ENCODE results near the gene RTF2. TPM values are rescaled to one million over a fixed set of nuclear protein-coding genes. Genes with fewer than 3 reads are reported as not detected.
"Not testable (repeated sequence)": the region's sequence is repeated elsewhere in the genome, so short reads cannot be mapped to it uniquely, and the experiment has no call there.

RTF2 gene
- total RNA-seq, 1 donor from 2014 or later, result 54.5 TPM

GRCh38 chr20:56554869-56555268 lies 86.4 kb downstream of the RTF2 start:
- TF ChIP-seq CTCF (IDR thresholded peaks at IDR 0.05), result no peak
- H3K4me3 ChIP-seq, result no peak overlapping the region
- no peak overlapping the region for H3K27ac ChIP-seq
- peak in 1 of 2 donors; percentile 66 for DNase-seq (ENCODE audit: low spot score in 2 of 2)
- H3K4me1 ChIP-seq, result no peaks in the 10 kb centered on the region
- H3K27me3 ChIP-seq, result no peaks in the 10 kb centered on the region
- no peaks in the 10 kb centered on the region for H3K36me3 ChIP-seq
- H3K9me3 ChIP-seq, result no peaks in the 10 kb centered on the region
- intact Hi-C loops (cut with DNase I), result no loop called here

GRCh38 chr20:56558968-56559367 lies 90.5 kb downstream of the RTF2 start:
- DNase-seq (ENCODE audit: low spot score in 2 of 2), result no peak
- no peaks in the 10 kb centered on the region for H3K9me3 ChIP-seq
- H3K4me1 ChIP-seq, result no peaks in the 10 kb centered on the region
- intact Hi-C loops (cut with DNase I), result no loop called here
- no peak for TF ChIP-seq CTCF (IDR thresholded peaks at IDR 0.05)
- H3K4me3 ChIP-seq, result no peak overlapping the region
- no peak overlapping the region for H3K27ac ChIP-seq
- H3K36me3 ChIP-seq, result no peaks in the 10 kb centered on the region
- H3K27me3 ChIP-seq, result no peaks in the 10 kb centered on the region

GRCh38 chr20:56564526-56564925 lies 96.1 kb downstream of the RTF2 start:
- H3K27me3 ChIP-seq; intact Hi-C loops (cut with DNase I); H3K36me3 ChIP-seq; H3K4me1 ChIP-seq; H3K4me3 ChIP-seq; H3K9me3 ChIP-seq; DNase-seq (ENCODE audit: low spot score in 2 of 2); H3K27ac ChIP-seq: not testable (repeated sequence)

GRCh38 chr20:56565511-56565910 lies 97.1 kb downstream of the RTF2 start:
- H3K4me3 ChIP-seq, result no peak overlapping the region
- no peak for DNase-seq (ENCODE audit: low spot score in 2 of 2)
- no peaks in the 10 kb centered on the region for H3K36me3 ChIP-seq
- H3K4me1 ChIP-seq, result no peaks in the 10 kb centered on the region
- no peak for TF ChIP-seq CTCF (IDR thresholded peaks at IDR 0.05)
- intact Hi-C loops (cut with DNase I), result no loop called here
- H3K27ac ChIP-seq, result no peak overlapping the region
- H3K27me3 ChIP-seq, result no peaks in the 10 kb centered on the region
- H3K9me3 ChIP-seq, result no peaks in the 10 kb centered on the region

GRCh38 chr20:56566621-56567020 lies 98.2 kb downstream of the RTF2 start:
- H3K4me1 ChIP-seq, result no peaks in the 10 kb centered on the region
- no peak for TF ChIP-seq CTCF (IDR thresholded peaks at IDR 0.05)
- H3K36me3 ChIP-seq, result no peaks in the 10 kb centered on the region
- H3K4me3 ChIP-seq, result no peak overlapping the region
- no peaks in the 10 kb centered on the region for H3K27me3 ChIP-seq
- no peaks in the 10 kb centered on the region for H3K9me3 ChIP-seq
- no peak overlapping the region for H3K27ac ChIP-seq
- DNase-seq (ENCODE audit: low spot score in 2 of 2), result no peak
- intact Hi-C loops (cut with DNase I), result no loop called here

Other genes with a start within 250 kb of the RTF2 start
- not detected for gene MC3R, start 219.9 kb upstream of the RTF2 start, total RNA-seq
- 17.9 TPM for gene FAM210B, start 109.7 kb upstream of the RTF2 start, total RNA-seq
- not detected for gene AURKA, start 76.4 kb upstream of the RTF2 start, total RNA-seq
- gene CSTF1, start 76.0 kb upstream of the RTF2 start, total RNA-seq, result 13.7 TPM
- gene CASS4, start 56.4 kb upstream of the RTF2 start, total RNA-seq, result 11.2 TPM
- gene FAM209A, start 56.1 kb downstream of the RTF2 start, total RNA-seq, result not detected
- not detected for gene FAM209B, start 64.6 kb downstream of the RTF2 start, total RNA-seq
- 4.9 TPM for gene TFAP2C, start 160.7 kb downstream of the RTF2 start, total RNA-seq